ENCODE results near the gene HOXD3. TPM values are rescaled to one million over a fixed set of nuclear protein-coding genes. Genes with fewer than 3 reads are reported as not detected.

HOXD3 gene
- total RNA-seq, 1 donor from 2014 or later: 5.6 TPM

- no peak for DNase-seq (ENCODE audit: low read depth in 2 of 2)
These were observed 4.9 kb downstream of the HOXD3 start for GRCh38 chr2:176161825-176162626.

GRCh38 chr2:176162911-176163671 lies 6.0 kb downstream of the HOXD3 start:
- DNase-seq (ENCODE audit: low read depth in 2 of 2): no peak

GRCh38 chr2:176163672-176164056 lies 6.6 kb downstream of the HOXD3 start:
- no peak for DNase-seq (ENCODE audit: low read depth in 2 of 2)

GRCh38 chr2:176164201-176164600 lies 7.1 kb downstream of the HOXD3 start:
- DNase-seq (ENCODE audit: low read depth in 2 of 2): no peak

GRCh38 chr2:176164611-176165369 lies 7.7 kb downstream of the HOXD3 start:
- DNase-seq (ENCODE audit: low read depth in 2 of 2): no peak

- DNase-seq (ENCODE audit: low read depth in 2 of 2): no peak
These were observed 8.4 kb downstream of the HOXD3 start for GRCh38 chr2:176165370-176166050.

GRCh38 chr2:176166272-176166671 lies 9.2 kb downstream of the HOXD3 start:
- DNase-seq (ENCODE audit: low read depth in 2 of 2): no peak

GRCh38 chr2:176167398-176167797 lies 10.3 kb downstream of the HOXD3 start:
- no peak for DNase-seq (ENCODE audit: low read depth in 2 of 2)

GRCh38 chr2:176169181-176169580 lies 12.1 kb downstream of the HOXD3 start:
- DNase-seq (ENCODE audit: low read depth in 2 of 2): no peak

- DNase-seq (ENCODE audit: low read depth in 2 of 2): no peak
These were observed 12.6 kb downstream of the HOXD3 start for GRCh38 chr2:176169711-176170110.

GRCh38 chr2:176170602-176171305 lies 13.6 kb downstream of the HOXD3 start:
- no peak for DNase-seq (ENCODE audit: low read depth in 2 of 2)

- DNase-seq (ENCODE audit: low read depth in 2 of 2): peak in 1 of 2 donors; percentile 29
These were observed 14.4 kb downstream of the HOXD3 start for GRCh38 chr2:176171351-176172006.

GRCh38 chr2:176172007-176172894 lies 15.1 kb downstream of the HOXD3 start:
- no peak for DNase-seq (ENCODE audit: low read depth in 2 of 2)

GRCh38 chr2:176172895-176173566 lies 15.9 kb downstream of the HOXD3 start:
- DNase-seq (ENCODE audit: low read depth in 2 of 2): no peak

- DNase-seq (ENCODE audit: low read depth in 2 of 2): no peak
These were observed 16.7 kb downstream of the HOXD3 start for GRCh38 chr2:176173567-176174381.

- DNase-seq (ENCODE audit: low read depth in 2 of 2): no peak
These were observed 17.3 kb downstream of the HOXD3 start for GRCh38 chr2:176174382-176174823.

- DNase-seq (ENCODE audit: low read depth in 2 of 2): no peak
These were observed 18.0 kb downstream of the HOXD3 start for GRCh38 chr2:176174824-176175708.
